ENCODE results near the gene LEF1.

LEF1 gene

DNA sequence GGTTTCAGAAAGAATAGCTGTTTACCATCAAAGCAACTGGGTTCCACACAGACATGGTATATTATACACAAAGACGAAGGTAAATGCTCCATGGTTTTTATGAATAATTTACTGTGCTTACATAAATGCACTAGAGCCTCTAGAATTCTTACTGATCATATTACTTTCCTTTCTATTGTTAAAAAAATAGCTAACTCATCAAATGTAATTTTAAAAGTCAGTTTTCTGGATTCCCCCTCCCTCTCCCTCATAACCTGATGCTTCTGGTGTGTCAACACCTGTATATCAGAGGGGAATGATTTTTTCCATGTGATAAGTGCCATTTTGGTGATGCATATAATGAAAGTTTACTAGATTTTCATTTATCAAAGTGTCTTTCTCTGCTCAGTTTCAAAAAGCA, 31.1 kb upstream of the LEF1 start:
- no peak overlapping the region for H3K4me3 ChIP-seq (ENCODE audit: low read depth, low read length)
- no peak overlapping the region for H3K27ac ChIP-seq (ENCODE audit: low read depth, low read length)
- no peaks in the 10 kb centered on the region for H3K36me3 ChIP-seq (ENCODE audit: control insufficient read depth, insufficient read depth, low read length)
- H3K9ac ChIP-seq (ENCODE audit: low read depth, low read length), result no peak overlapping the region
- H3K9me3 ChIP-seq (ENCODE audit: control insufficient read depth, insufficient read depth, low read length), result no peaks in the 10 kb centered on the region
- H3K27me3 ChIP-seq (ENCODE audit: control insufficient read depth, insufficient read depth, low read length), result peaks cover 7% of the 10 kb centered on the region
- H3K4me1 ChIP-seq (ENCODE audit: control insufficient read depth, insufficient read depth, low read length), result 0 out of 2 replicates have a peak, but pooled peaks cover 4% of the 10 kb centered on the region

DNA sequence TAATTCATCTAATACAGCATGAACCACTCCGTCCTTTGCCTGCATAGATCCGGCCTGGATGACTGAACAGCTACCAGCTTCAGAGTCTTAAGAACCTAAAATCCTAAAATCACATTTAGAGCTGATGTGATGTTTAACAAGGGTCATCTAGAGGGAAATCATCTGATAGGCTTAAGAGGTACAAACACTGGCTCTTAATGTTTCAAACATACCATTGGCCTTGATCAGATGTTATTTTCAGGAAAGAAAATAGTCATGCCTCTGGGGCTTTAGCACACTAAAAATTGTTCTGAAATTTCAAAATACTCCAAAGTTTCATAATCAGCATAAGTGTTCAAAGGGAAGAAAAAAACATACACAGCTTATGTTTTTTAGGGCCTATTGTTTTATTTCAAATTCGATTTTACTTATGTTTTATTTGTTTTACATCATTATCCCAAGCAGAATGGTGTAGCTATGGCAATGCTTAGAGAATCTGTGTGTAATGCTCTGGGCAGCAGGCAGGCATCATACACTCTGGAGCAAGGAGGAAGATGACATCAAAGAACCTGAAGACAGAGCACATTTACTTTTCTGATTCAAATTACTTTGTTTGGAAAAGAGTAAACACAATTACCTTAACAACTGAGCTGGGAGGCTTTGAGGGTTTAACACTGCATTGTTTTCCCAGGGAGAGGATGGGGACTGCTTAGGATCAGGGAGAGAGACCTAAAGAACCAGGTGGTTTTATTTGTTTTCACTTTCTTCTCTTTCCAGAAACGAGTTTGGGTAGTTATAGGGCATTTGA, 25.3 kb upstream of the LEF1 start:
- H3K9me3 ChIP-seq (ENCODE audit: control insufficient read depth, insufficient read depth, low read length), result no peaks in the 10 kb centered on the region
- H3K4me3 ChIP-seq (ENCODE audit: low read depth, low read length), result no peak overlapping the region
- no peaks in the 10 kb centered on the region for H3K36me3 ChIP-seq (ENCODE audit: control insufficient read depth, insufficient read depth, low read length)
- no peak overlapping the region for H3K9ac ChIP-seq (ENCODE audit: low read depth, low read length)
- peaks cover 58% of the 10 kb centered on the region for H3K27me3 ChIP-seq (ENCODE audit: control insufficient read depth, insufficient read depth, low read length)
- peaks cover 31% of the 10 kb centered on the region for H3K4me1 ChIP-seq (ENCODE audit: control insufficient read depth, insufficient read depth, low read length)
- no peak overlapping the region for H3K27ac ChIP-seq (ENCODE audit: low read depth, low read length)

DNA sequence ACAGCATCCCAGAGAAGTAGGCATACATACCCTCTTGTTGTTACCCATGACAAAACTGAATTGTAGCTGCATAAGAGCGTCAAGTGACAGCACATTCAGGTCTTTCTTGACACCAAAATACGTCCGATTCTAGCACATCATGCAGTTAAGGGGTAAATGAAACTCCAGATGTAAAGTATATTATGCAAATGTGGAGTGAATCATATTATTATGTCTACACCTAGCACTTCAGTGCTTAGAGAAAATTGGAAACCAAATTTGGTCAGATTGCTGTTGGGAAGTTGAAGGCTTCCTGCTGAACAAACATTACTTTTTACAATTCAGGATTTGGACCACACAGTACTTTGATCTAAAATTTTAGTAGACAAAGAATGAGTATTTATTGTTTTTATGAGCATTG, 24.2 kb upstream of the LEF1 start:
- no peak overlapping the region for H3K9ac ChIP-seq (ENCODE audit: low read depth, low read length)
- H3K27ac ChIP-seq (ENCODE audit: low read depth, low read length), result no peak overlapping the region
- peaks cover 61% of the 10 kb centered on the region for H3K27me3 ChIP-seq (ENCODE audit: control insufficient read depth, insufficient read depth, low read length)
- no peaks in the 10 kb centered on the region for H3K9me3 ChIP-seq (ENCODE audit: control insufficient read depth, insufficient read depth, low read length)
- no peaks in the 10 kb centered on the region for H3K36me3 ChIP-seq (ENCODE audit: control insufficient read depth, insufficient read depth, low read length)
- peaks cover 31% of the 10 kb centered on the region for H3K4me1 ChIP-seq (ENCODE audit: control insufficient read depth, insufficient read depth, low read length)
- H3K4me3 ChIP-seq (ENCODE audit: low read depth, low read length), result no peak overlapping the region

GRCh38 chr4:108192056-108192455, 23.3 kb upstream of the LEF1 start:
- H3K36me3 ChIP-seq (ENCODE audit: control insufficient read depth, insufficient read depth, low read length), result no peaks in the 10 kb centered on the region

GRCh38 chr4:108191269-108191914, 22.7 kb upstream of the LEF1 start:
- H3K27ac ChIP-seq (ENCODE audit: low read depth, low read length), result no peak overlapping the region
- H3K9ac ChIP-seq (ENCODE audit: low read depth, low read length), result no peak overlapping the region
- peaks cover 61% of the 10 kb centered on the region for H3K27me3 ChIP-seq (ENCODE audit: control insufficient read depth, insufficient read depth, low read length)
- H3K9me3 ChIP-seq (ENCODE audit: control insufficient read depth, insufficient read depth, low read length), result no peaks in the 10 kb centered on the region
- H3K4me3 ChIP-seq (ENCODE audit: low read depth, low read length), result no peak overlapping the region
- peaks cover 41% of the 10 kb centered on the region for H3K4me1 ChIP-seq (ENCODE audit: control insufficient read depth, insufficient read depth, low read length)
- no peaks in the 10 kb centered on the region for H3K36me3 ChIP-seq (ENCODE audit: control insufficient read depth, insufficient read depth, low read length)

More at GRCh38 chr4:108192056-108192455, 23.3 kb upstream of the LEF1 start:
- H3K27ac ChIP-seq (ENCODE audit: low read depth, low read length), result no peak overlapping the region
- no peak overlapping the region for H3K4me3 ChIP-seq (ENCODE audit: low read depth, low read length)
- peaks cover 61% of the 10 kb centered on the region for H3K27me3 ChIP-seq (ENCODE audit: control insufficient read depth, insufficient read depth, low read length)
- H3K9me3 ChIP-seq (ENCODE audit: control insufficient read depth, insufficient read depth, low read length), result no peaks in the 10 kb centered on the region
- no peak overlapping the region for H3K9ac ChIP-seq (ENCODE audit: low read depth, low read length)
- H3K4me1 ChIP-seq (ENCODE audit: control insufficient read depth, insufficient read depth, low read length), result peaks cover 40% of the 10 kb centered on the region

- H3K27me3 ChIP-seq (ENCODE audit: control insufficient read depth, insufficient read depth, low read length), result peaks cover 47% of the 10 kb centered on the region
- no peak overlapping the region for H3K4me3 ChIP-seq (ENCODE audit: low read depth, low read length)
- H3K9me3 ChIP-seq (ENCODE audit: control insufficient read depth, insufficient read depth, low read length), result no peaks in the 10 kb centered on the region
- peaks cover 30% of the 10 kb centered on the region for H3K4me1 ChIP-seq (ENCODE audit: control insufficient read depth, insufficient read depth, low read length)
- H3K9ac ChIP-seq (ENCODE audit: low read depth, low read length), result no peak overlapping the region
- H3K27ac ChIP-seq (ENCODE audit: low read depth, low read length), result no peak overlapping the region
- H3K36me3 ChIP-seq (ENCODE audit: control insufficient read depth, insufficient read depth, low read length), result no peaks in the 10 kb centered on the region
Measured at GRCh38 chr4:108188770-108189169, 20.0 kb upstream of the LEF1 start.

DNA sequence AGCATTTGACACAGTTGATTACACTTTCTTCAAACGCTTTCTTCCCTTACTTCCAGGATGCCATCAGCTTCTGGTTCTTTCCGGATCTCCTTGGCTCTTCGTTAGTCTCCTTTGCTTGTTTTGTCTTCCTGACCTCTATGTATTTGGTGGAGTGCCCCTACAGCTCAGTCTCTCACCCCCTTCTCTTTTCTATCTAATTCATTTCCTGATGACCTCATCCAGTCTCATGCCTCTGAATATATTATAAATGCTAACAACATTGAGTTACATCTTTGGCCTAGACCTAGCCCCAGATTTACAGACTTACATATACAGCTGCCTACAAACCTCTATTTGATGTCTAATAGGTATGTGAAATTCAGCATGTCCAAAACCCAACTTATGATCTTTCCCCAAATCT, 16.5 kb upstream of the LEF1 start:
- H3K36me3 ChIP-seq (ENCODE audit: control insufficient read depth, insufficient read depth, low read length), result no peaks in the 10 kb centered on the region
- peaks cover 14% of the 10 kb centered on the region for H3K27me3 ChIP-seq (ENCODE audit: control insufficient read depth, insufficient read depth, low read length)
- H3K27ac ChIP-seq (ENCODE audit: low read depth, low read length), result no peak overlapping the region
- H3K4me1 ChIP-seq (ENCODE audit: control insufficient read depth, insufficient read depth, low read length), result peaks cover 11% of the 10 kb centered on the region
- H3K4me3 ChIP-seq (ENCODE audit: low read depth, low read length), result no peak overlapping the region
- H3K9me3 ChIP-seq (ENCODE audit: control insufficient read depth, insufficient read depth, low read length), result no peaks in the 10 kb centered on the region
- H3K9ac ChIP-seq (ENCODE audit: low read depth, low read length), result no peak overlapping the region

GRCh38 chr4:108184453-108185049, 15.8 kb upstream of the LEF1 start:
- Histone ChIP-seq H3K9ac (ENCODE audit: low read depth, low read length) (no peak overlapping the region), H3K4me3 (ENCODE audit: low read depth, low read length) (no peak overlapping the region), H3K27me3 (ENCODE audit: control insufficient read depth, insufficient read depth, low read length) (peaks cover 7% of the 10 kb centered on the region), H3K36me3 (ENCODE audit: control insufficient read depth, insufficient read depth, low read length) (no peaks in the 10 kb centered on the region), H3K27ac (ENCODE audit: low read depth, low read length) (no peak overlapping the region), H3K4me1 (ENCODE audit: control insufficient read depth, insufficient read depth, low read length) (peaks cover 11% of the 10 kb centered on the region), H3K9me3 (ENCODE audit: control insufficient read depth, insufficient read depth, low read length) (no peaks in the 10 kb centered on the region)

DNA sequence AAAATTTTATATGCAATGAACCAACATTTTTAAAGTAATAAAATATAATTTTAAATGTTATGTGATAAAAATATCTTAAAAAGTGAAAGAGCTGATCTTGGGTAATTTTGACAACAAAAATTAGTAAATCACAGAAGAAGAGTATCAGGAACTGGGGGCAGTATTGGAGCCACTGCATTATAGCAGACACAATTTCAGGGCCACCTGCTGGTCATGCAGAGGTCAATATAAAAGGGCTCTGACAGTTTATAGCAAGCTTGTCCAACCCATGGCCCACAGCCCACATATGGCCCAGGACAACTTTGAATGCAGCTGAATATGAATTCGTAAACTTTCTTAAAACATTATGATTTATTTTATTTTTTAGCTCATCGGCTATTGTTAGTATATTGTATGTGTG, 13.0 kb upstream of the LEF1 start:
- Histone ChIP-seq H3K36me3 (ENCODE audit: control insufficient read depth, insufficient read depth, low read length) (no peaks in the 10 kb centered on the region), H3K4me1 (ENCODE audit: control insufficient read depth, insufficient read depth, low read length) (no peaks in the 10 kb centered on the region; the same call in 1 of the 2 replicates), H3K9me3 (ENCODE audit: control insufficient read depth, insufficient read depth, low read length) (no peaks in the 10 kb centered on the region), H3K27me3 (ENCODE audit: control insufficient read depth, insufficient read depth, low read length) (peaks cover 1% of the 10 kb centered on the region; the same call in 1 of the 2 replicates), H3K27ac (ENCODE audit: low read depth, low read length) (no peak overlapping the region), H3K9ac (ENCODE audit: low read depth, low read length) (no peak overlapping the region), H3K4me3 (ENCODE audit: low read depth, low read length) (no peak overlapping the region)

GRCh38 chr4:108180513-108180912, 11.8 kb upstream of the LEF1 start:
- no peaks in the 10 kb centered on the region for H3K9me3 ChIP-seq (ENCODE audit: control insufficient read depth, insufficient read depth, low read length)
- peaks cover 13% of the 10 kb centered on the region for H3K27me3 ChIP-seq (ENCODE audit: control insufficient read depth, insufficient read depth, low read length)
- H3K4me3 ChIP-seq (ENCODE audit: low read depth, low read length), result no peak overlapping the region
- H3K36me3 ChIP-seq (ENCODE audit: control insufficient read depth, insufficient read depth, low read length), result no peaks in the 10 kb centered on the region
- H3K4me1 ChIP-seq (ENCODE audit: control insufficient read depth, insufficient read depth, low read length), result no peaks in the 10 kb centered on the region
- H3K9ac ChIP-seq (ENCODE audit: low read depth, low read length), result no peak overlapping the region
- H3K27ac ChIP-seq (ENCODE audit: low read depth, low read length), result no peak overlapping the region

- Histone ChIP-seq H3K36me3 (ENCODE audit: control insufficient read depth, insufficient read depth, low read length) (no peaks in the 10 kb centered on the region), H3K4me1 (ENCODE audit: control insufficient read depth, insufficient read depth, low read length) (peaks cover 5% of the 10 kb centered on the region), H3K9ac (ENCODE audit: low read depth, low read length) (no peak overlapping the region), H3K9me3 (ENCODE audit: control insufficient read depth, insufficient read depth, low read length) (no peaks in the 10 kb centered on the region), H3K27ac (ENCODE audit: low read depth, low read length) (no peak overlapping the region), H3K4me3 (ENCODE audit: low read depth, low read length) (no peak overlapping the region), H3K27me3 (ENCODE audit: control insufficient read depth, insufficient read depth, low read length) (peaks cover 58% of the 10 kb centered on the region)
Measured at GRCh38 chr4:108175966-108176365, 7.2 kb upstream of the LEF1 start.

All from HUES48 (cell line).